Stomach (tissue), 9 donors: Measurements from ENCODE around the gene FHIP2A. TPM values are rescaled to one million over a fixed set of nuclear protein-coding genes. Genes with fewer than 3 reads are reported as not detected.

Experiments
- DNase-seq, 2 donors: peaks; one replicate each; pipeline versions ENCODE4 v3.0.0 to v3.0.0-alpha.2; 2013 to 2019
- H3K27ac ChIP-seq, 5 donors: fragments of 200-600 bp in 4 of 5; sonication (generic) in 4 of 5; one replicate each; pipeline ENCODE4 v1.5.1; 2013 to 2019; ENCODE audit warnings: mild to moderate bottlenecking in 1 of 5, moderate library complexity in 1 of 5
- H3K27me3 ChIP-seq, 3 donors: fragments of 200-600 bp; sonication (generic); one replicate each; pipeline ENCODE4 v1.5.1; 2017 to 2019; ENCODE audit warnings: mixed run types in 1 of 3
- H3K36me3 ChIP-seq, 4 donors: fragments of 200-600 bp; sonication (generic); 1 replicate in 3 of 4; 2 replicates in 1 of 4; pipeline ENCODE4 v1.5.1; 2016 to 2019
- H3K4me1 ChIP-seq, 4 donors: fragments of 200-600 bp; sonication (generic); one replicate each; pipeline ENCODE4 v1.5.1; 2016 to 2019
- H3K4me3 ChIP-seq, 4 donors: fragments of 200-600 bp; sonication (generic) in 3 of 4; one replicate each; pipeline ENCODE4 v1.5.1; 2016 to 2019; ENCODE audit warnings: mild to moderate bottlenecking in 1 of 4
- H3K9me3 ChIP-seq, 4 donors: fragments of 200-600 bp; sonication (generic); one replicate each; pipeline ENCODE4 v1.5.1; 2016 to 2019
- CTCF ChIP-seq, 7 experiments: fragments of 450-650 bp in 4 of 7; fragments of 200-600 bp in 3 of 7; sonication (generic) in 3 of 7; IDR thresholded peaks; one replicate each; pipeline ENCODE4 v1.5.1; 2016 to 2019; ENCODE audit warnings: antibody characterized with exemption in 7 of 7, control low read depth in 2 of 7, mild to moderate bottlenecking in 1 of 7
- EP300 ChIP-seq: sonication (generic); formaldehyde crosslinking; IDR thresholded peaks from one replicate; pipeline ENCODE4 v1.6.1; 2017; ENCODE audit warnings: antibody characterized with exemption
- POLR2A ChIP-seq, 4 donors: fragments of 450-650 bp; IDR thresholded peaks; one replicate each; pipeline ENCODE4 v1.6.1; 2016; ENCODE audit warnings: antibody characterized with exemption in 4 of 4, control low read depth in 2 of 4, mild to moderate bottlenecking in 1 of 4, moderate library complexity in 1 of 4
- POLR2AphosphoS5 ChIP-seq, 3 donors: sonication (generic); formaldehyde crosslinking; IDR thresholded peaks; one replicate each; pipeline ENCODE4 v1.6.1; 2016; ENCODE audit warnings: antibody characterized with exemption in 3 of 3
- WGBS, 5 donors: extraction: QIAGEN DNeasy Blood & Tissue Kit in 3 of 5; methylation state at CpG; one replicate each; pipeline versions ENCODE4 v1.1.5 to v1.1.7; 2013 to 2018; 5-methylcytosine and 5-hydroxymethylcytosine counted together
- intact Hi-C: fragments of 100-400 bp; cut with DNase I; formaldehyde crosslinking; loops from one replicate; pipeline ENCODE4 v1.15.1; 2023; ENCODE audit warnings: low total_unique reads
- polyA plus RNA-seq, 3 donors: library from polyadenylated mRNA; stranded (reverse); fragments of 200-250 nt; gene quantifications; one replicate each; pipeline ENCODE4 v1.2.3, GENCODE V29; 2013
- total RNA-seq, 5 donors: library from RNA; depleted of rRNA; stranded (reverse); fragments of >200 nt; gene quantifications; one replicate each; pipeline versions ENCODE4 v1.1.0 to v1.2.3, GENCODE V29; 2014 to 2016
- donor health status: healthy with polysubstance abuse.
- donor health status: Bipolar disorder and iron deficiency.
- donor health status: healthy.

The FHIP2A gene
- total and polyA plus RNA-seq, 8 donors, result 0.87 to 264 (median 10.5) TPM

- peaks cover 3 to 26% (median 25%) of the 10 kb centered on the region in 4 donors for H3K36me3 ChIP-seq
- H3K27me3 ChIP-seq, result no peaks in the 10 kb centered on the region
- no peak overlapping the region for H3K4me3 ChIP-seq
- no peak overlapping the region for H3K27ac ChIP-seq
- peak in 1 of 2 donors; percentile 8 for DNase-seq
- 64 to 86% (median 74%) methylated on average over 1 of the region's 1 CpG for WGBS, 5 donors
- no peaks in the 10 kb centered on the region for H3K9me3 ChIP-seq
- no peak for TF ChIP-seq POLR2A (IDR thresholded peaks at IDR 0.05)
- no peak for TF ChIP-seq EP300
- no peak for TF ChIP-seq POLR2AphosphoS5 (IDR thresholded peaks at IDR 0.05)
- no peak for TF ChIP-seq CTCF (IDR thresholded peaks at IDR 0.05)
- no peaks in the 10 kb centered on the region for H3K4me1 ChIP-seq
- intact Hi-C loops, result no loop called here
These were observed 47.4 kb downstream of the FHIP2A start for GRCh38 chr10:114868870-114869519.

- Histone ChIP-seq H3K27me3 (no peaks in the 10 kb centered on the region), H3K36me3 (peaks cover 0 to 21% (median 19%) of the 10 kb centered on the region in 4 donors), H3K4me1 (peaks cover 0 to under 1% (median 0%) of the 10 kb centered on the region in 4 donors), H3K4me3 (no peak overlapping the region), H3K27ac (no peak overlapping the region), H3K9me3 (no peaks in the 10 kb centered on the region)
- intact Hi-C loops, result no loop called here
- WGBS, 5 donors, result 12 to 35% (median 18%) methylated on average over 1 of the region's 1 CpG
- DNase-seq, result peak in 1 of 2 donors; percentile 22
- no peak for TF ChIP-seq CTCF (IDR thresholded peaks at IDR 0.05)
- no peak for TF ChIP-seq POLR2AphosphoS5 (IDR thresholded peaks at IDR 0.05)
- TF ChIP-seq EP300, result no peak
- no peak for TF ChIP-seq POLR2A (IDR thresholded peaks at IDR 0.05)
These were observed 47.9 kb downstream of the FHIP2A start for GRCh38 chr10:114869520-114869892.

- Histone ChIP-seq H3K27ac (no peak overlapping the region), H3K27me3 (no peaks in the 10 kb centered on the region), H3K4me1 (peaks cover 0 to 10% (median 0%) of the 10 kb centered on the region in 4 donors), H3K9me3 (no peaks in the 10 kb centered on the region), H3K4me3 (no peak overlapping the region), H3K36me3 (peaks cover 0 to 11% (median 10%) of the 10 kb centered on the region in 4 donors)
- 81 to 97% (median 87%) methylated on average over 3 of the region's 3 CpGs for WGBS, 5 donors
- TF ChIP-seq CTCF (IDR thresholded peaks at IDR 0.05), result no peak
- no peak for TF ChIP-seq POLR2AphosphoS5 (IDR thresholded peaks at IDR 0.05)
- no peak for TF ChIP-seq POLR2A (IDR thresholded peaks at IDR 0.05)
- TF ChIP-seq EP300, result no peak
- DNase-seq, result peak in 1 of 2 donors; percentile 34
- intact Hi-C loops, result no loop called here
These were observed 48.9 kb downstream of the FHIP2A start for GRCh38 chr10:114870486-114870885.

- peaks cover 0 to 6% (median 0%) of the 10 kb centered on the region in 3 donors for H3K27me3 ChIP-seq
- H3K4me3 ChIP-seq, result no peak overlapping the region
- peaks cover 0 to 10% (median 0%) of the 10 kb centered on the region in 4 donors for H3K4me1 ChIP-seq
- no peaks in the 10 kb centered on the region for H3K9me3 ChIP-seq
- H3K36me3 ChIP-seq, result peaks cover 0 to 2% (median 1%) of the 10 kb centered on the region in 4 donors
- TF ChIP-seq POLR2AphosphoS5 (IDR thresholded peaks at IDR 0.05) (no peak), POLR2A (IDR thresholded peaks at IDR 0.05) (no peak), CTCF (IDR thresholded peaks at IDR 0.05) (no peak), EP300 (no peak)
- no peak for DNase-seq
- H3K27ac ChIP-seq, result no peak overlapping the region
- WGBS, 5 donors, result 90 to 96% (median 94%) methylated on average over 2 of the region's 2 CpGs
- intact Hi-C loops, result no loop called here
These were observed 49.8 kb downstream of the FHIP2A start for GRCh38 chr10:114871379-114871778.

Other genes starting within 250 kb of the FHIP2A start
- gene ABLIM1, start 163.5 kb upstream of the FHIP2A start, total RNA-seq, result 100 to 1,000 TPM in 3 of 5 donors, 10 to 100 TPM in 2; 28.1 to 276 (median 198) TPM
- gene ABLIM1, start 163.5 kb upstream of the FHIP2A start, polyA plus RNA-seq, result 10 to 100 TPM; 30.2 to 87.2 (median 30.3) TPM
- 10 to 100 TPM in 4 of 5 donors, 1 to 10 TPM in 1; 4.1 to 27.2 (median 23.2) TPM for gene TRUB1, start 116.4 kb downstream of the FHIP2A start, total RNA-seq
- gene TRUB1, start 116.4 kb downstream of the FHIP2A start, polyA plus RNA-seq, result 1 to 10 TPM; 5.7 to 6.6 (median 6.3) TPM